ENCODE data around the gene FAM135A. TPM values are rescaled to one million over a fixed set of nuclear protein-coding genes. Genes with fewer than 3 reads are reported as not detected.

The FAM135A gene
- polyA plus RNA-seq, 2 of the 4 experiments (the other 2 are of a cell fraction), result 11.3 to 33.6 TPM

DNA sequence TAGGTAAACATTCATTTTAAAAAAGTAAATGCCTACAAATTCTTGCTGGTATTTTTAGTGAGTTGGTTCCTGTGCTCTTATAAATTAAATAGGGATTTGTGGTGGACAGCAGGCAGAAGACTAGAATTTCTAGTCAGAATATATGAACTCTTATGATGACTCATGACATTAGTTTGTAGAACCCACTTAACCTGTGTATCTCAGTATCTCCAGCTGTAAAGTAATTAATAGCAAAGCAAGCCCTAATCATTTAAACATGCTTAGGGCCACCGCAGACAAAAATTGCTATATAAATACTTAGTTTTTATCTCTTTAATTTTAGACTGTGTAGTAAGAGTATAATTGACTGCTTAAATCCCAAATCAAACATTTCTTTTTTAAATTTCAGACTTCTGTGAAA, 2.4 kb downstream of the FAM135A start:
- no peak for TF ChIP-seq FOSL2 (IDR thresholded peaks at IDR 0.05)
- TF ChIP-seq FOSL2 (CRISPR knock-in tag; IDR thresholded peaks at IDR 0.05), result peak; percentile 45
- TF ChIP-seq ELK1 (IDR thresholded peaks at IDR 0.05; ENCODE audit: low read depth, low read length), result no peak
- FAIRE-seq, result no peak
- Histone ChIP-seq H3K9me3 (no peaks in the 10 kb centered on the region), H3K4me3 (no peak overlapping the region), H3K4me1 (peaks cover 26% of the 10 kb centered on the region; the same call in 2 of the 3 replicates), H3K27ac (peak overlapping the region in 1 of 2 experiments; percentile 23; a peak in 1 of 6 replicates), H3K4me2 (peak overlapping the region; percentile 63)
- no peak for ATAC-seq
- WGBS (ENCODE audit: missing lambda C conversion rate), result 46% methylated on average over 1 of the region's 1 CpG
- ChIA-PET CTCF (interaction anchor here (1.4 to 5.2 kb wide), 2 partner anchors 45 to 105 kb away, joined by 3 to 42 read pairs; no protein-coding TSS in a partner anchor), POLR2A (no interaction called here)
- DNase-seq (ENCODE audit: low read depth in 1 of 2, low spot score in 1 of 2), result no peak

GRCh38 chr6:70421509-70421908, 8.2 kb downstream of the FAM135A start:
- POLR2A ChIA-PET, result interaction anchor here (0.6 to 0.8 kb wide), 2 partner anchors 8 to 204 kb away, joined by 3 read pairs; partner anchors contain the start of gene FAM135A
- ATAC-seq, result no peak
- no peaks in the 10 kb centered on the region for H3K4me1 ChIP-seq
- H3K9me3 ChIP-seq, result no peaks in the 10 kb centered on the region
- CTCF ChIA-PET, result interaction anchor here (0.8 to 1.4 kb wide), 3 partner anchors 50 to 112 kb away, joined by 3 to 4 read pairs (median 3); no protein-coding TSS in a partner anchor
- H3K4me3 ChIP-seq, result no peak overlapping the region
- H3K4me2 ChIP-seq, result no peak overlapping the region
- WGBS (ENCODE audit: missing lambda C conversion rate), result 95% methylated on average over 2 of the region's 2 CpGs
- no peak for DNase-seq (ENCODE audit: low read depth in 1 of 2, low spot score in 1 of 2)
- no peak overlapping the region for H3K27ac ChIP-seq
- TF ChIP-seq POLR2A (IDR thresholded peaks at IDR 0.05; ENCODE audit: low read length) (no peak), HOXB5 (CRISPR knock-in tag; IDR thresholded peaks at IDR 0.05) (no peak), BHLHE40 (IDR thresholded peaks at IDR 0.05; ENCODE audit: low read depth, low read length) (no peak), MAZ (IDR thresholded peaks at IDR 0.05; ENCODE audit: borderline replicate concordance, low read depth, low read length) (no peak), KDM5A (IDR thresholded peaks at IDR 0.05) (no peak)
- FAIRE-seq, result no peak

- ChIA-PET CTCF (interaction anchor here (0.6 to 1.4 kb wide), 2 partner anchors 10 to 39 kb away, joined by 3 read pairs; no protein-coding TSS in a partner anchor), POLR2A (no interaction called here)
- H3K9me3 ChIP-seq, result no peaks in the 10 kb centered on the region
- ATAC-seq, result no peak
- no peak overlapping the region for H3K27ac ChIP-seq
- no peak overlapping the region for H3K4me3 ChIP-seq
- 78% methylated on average over 5 of the region's 5 CpGs for WGBS (ENCODE audit: missing lambda C conversion rate)
- H3K4me1 ChIP-seq, result no peaks in the 10 kb centered on the region
- FAIRE-seq, result no peak
- H3K4me2 ChIP-seq, result no peak overlapping the region
- TF ChIP-seq ZFP36 (IDR thresholded peaks at IDR 0.05; ENCODE audit: borderline replicate concordance, partially characterized antibody), result no peak
- TF ChIP-seq, protein P1, sequence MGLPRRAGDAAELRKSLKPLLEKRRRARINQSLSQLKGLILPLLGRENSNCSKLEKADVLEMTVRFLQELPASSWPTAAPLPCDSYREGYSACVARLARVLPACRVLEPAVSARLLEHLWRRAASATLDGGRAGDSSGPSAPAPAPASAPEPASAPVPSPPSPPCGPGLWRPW (IDR thresholded peaks at IDR 0.05), result no peak
- DNase-seq (ENCODE audit: low read depth in 1 of 2, low spot score in 1 of 2), result no peak
Observed at GRCh38 chr6:70423189-70424134, 10.2 kb downstream of the FAM135A start.

DNA sequence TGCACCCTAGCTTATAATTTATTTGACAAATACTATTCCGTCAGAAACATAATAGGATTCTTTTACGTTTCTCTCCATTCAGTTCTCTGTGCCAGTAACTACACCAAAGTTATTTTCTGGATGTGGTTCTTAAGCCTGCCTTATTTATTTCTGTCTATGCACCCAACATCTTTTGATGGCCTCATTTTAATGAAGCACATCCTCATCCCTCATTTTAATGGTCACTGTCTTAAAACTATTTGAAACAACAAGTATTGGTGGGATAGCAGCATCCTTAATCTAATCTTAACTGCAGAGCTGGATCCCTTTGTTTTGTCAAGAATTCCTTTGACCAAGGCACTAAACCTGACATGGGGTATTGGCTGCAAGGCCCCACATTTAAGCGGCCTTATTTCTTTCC, 11.0 kb downstream of the FAM135A start:
- TF ChIP-seq NPAS2 (CRISPR knock-in tag; IDR thresholded peaks at IDR 0.05; ENCODE audit: borderline replicate concordance) (no peak), TP53 (CRISPR knock-in tag; IDR thresholded peaks at IDR 0.05) (no peak), MAZ (IDR thresholded peaks at IDR 0.05; ENCODE audit: borderline replicate concordance, low read depth, low read length) (no peak), JUNB (IDR thresholded peaks at IDR 0.05) (no peak), CBX8 (IDR thresholded peaks at IDR 0.05) (no peak), ZC3H11A (IDR thresholded peaks at IDR 0.05) (no peak), CHD4 (IDR thresholded peaks at IDR 0.05; ENCODE audit: borderline replicate concordance) (no peak), CHD2 (IDR thresholded peaks at IDR 0.05; ENCODE audit: low read length, partially characterized antibody) (no peak)
- no peak overlapping the region for H3K27ac ChIP-seq
- ATAC-seq, result no peak
- no peaks in the 10 kb centered on the region for H3K9me3 ChIP-seq
- H3K4me2 ChIP-seq, result no peak overlapping the region
- no peak for FAIRE-seq
- 98% methylated on average over 3 of the region's 3 CpGs for WGBS (ENCODE audit: missing lambda C conversion rate)
- POLR2A ChIA-PET, result no interaction called here
- CTCF ChIA-PET, result interaction anchor here (0.6 to 1.4 kb wide), 2 partner anchors 9 to 38 kb away, joined by 3 read pairs; no protein-coding TSS in a partner anchor
- H3K4me3 ChIP-seq, result no peak overlapping the region
- DNase-seq (ENCODE audit: low read depth in 1 of 2, low spot score in 1 of 2), result no peak
- H3K4me1 ChIP-seq, result no peaks in the 10 kb centered on the region
